ENCODE results near the gene NAA10.

Gene NAA10

GRCh38 chrX:153917869-153918268 is 17.0 kb downstream of the NAA10 start:
- Histone ChIP-seq H3K9me3 (ENCODE audit: control insufficient read depth, insufficient read depth, low read depth, low read length) (peaks cover 25% of the 10 kb centered on the region; the same call in 1 of the 2 replicates), H3K36me3 (ENCODE audit: control insufficient read depth, insufficient read depth, low read length) (peaks cover 40% of the 10 kb centered on the region), H3K4me1 (ENCODE audit: control insufficient read depth, insufficient read depth, low read length) (peaks cover 13% of the 10 kb centered on the region; the same call in 1 of the 2 replicates), H3K27ac (ENCODE audit: low read depth, low read length) (no peak overlapping the region), H3K27me3 (ENCODE audit: control insufficient read depth, insufficient read depth, low read length) (no peaks in the 10 kb centered on the region), H3K4me3 (ENCODE audit: low read depth, low read length) (no peak overlapping the region), H3K9ac (ENCODE audit: low read length) (no peak overlapping the region)

GRCh38 chrX:153913701-153914100 is 21.1 kb downstream of the NAA10 start:
- Histone ChIP-seq H3K9ac (ENCODE audit: low read length) (no peak overlapping the region), H3K27ac (ENCODE audit: low read depth, low read length) (no peak overlapping the region), H3K4me1 (ENCODE audit: control insufficient read depth, insufficient read depth, low read length) (peaks cover 10% of the 10 kb centered on the region; the same call in 1 of the 2 replicates), H3K27me3 (ENCODE audit: control insufficient read depth, insufficient read depth, low read length) (no peaks in the 10 kb centered on the region), H3K36me3 (ENCODE audit: control insufficient read depth, insufficient read depth, low read length) (peaks cover 24% of the 10 kb centered on the region), H3K4me3 (ENCODE audit: low read depth, low read length) (no peak overlapping the region), H3K9me3 (ENCODE audit: control insufficient read depth, insufficient read depth, low read depth, low read length) (peaks cover 12% of the 10 kb centered on the region; the same call in 1 of the 2 replicates)

- Histone ChIP-seq H3K9me3 (ENCODE audit: control insufficient read depth, insufficient read depth, low read depth, low read length) (peaks cover 12% of the 10 kb centered on the region; the same call in 1 of the 2 replicates), H3K9ac (ENCODE audit: low read length) (no peak overlapping the region), H3K4me3 (ENCODE audit: low read depth, low read length) (no peak overlapping the region), H3K4me1 (ENCODE audit: control insufficient read depth, insufficient read depth, low read length) (peaks cover 10% of the 10 kb centered on the region; the same call in 1 of the 2 replicates), H3K36me3 (ENCODE audit: control insufficient read depth, insufficient read depth, low read length) (peaks cover 20% of the 10 kb centered on the region), H3K27me3 (ENCODE audit: control insufficient read depth, insufficient read depth, low read length) (no peaks in the 10 kb centered on the region), H3K27ac (ENCODE audit: low read depth, low read length) (no peak overlapping the region)
Observed at GRCh38 chrX:153913211-153913610, 21.6 kb downstream of the NAA10 start.

- Histone ChIP-seq H3K9ac (ENCODE audit: low read length) (no peak overlapping the region), H3K4me1 (ENCODE audit: control insufficient read depth, insufficient read depth, low read length) (peaks cover 10% of the 10 kb centered on the region; the same call in 1 of the 2 replicates), H3K9me3 (ENCODE audit: control insufficient read depth, insufficient read depth, low read depth, low read length) (peaks cover 9% of the 10 kb centered on the region; the same call in 1 of the 2 replicates), H3K4me3 (ENCODE audit: low read depth, low read length) (no peak overlapping the region), H3K27me3 (ENCODE audit: control insufficient read depth, insufficient read depth, low read length) (no peaks in the 10 kb centered on the region), H3K36me3 (ENCODE audit: control insufficient read depth, insufficient read depth, low read length) (peaks cover 12% of the 10 kb centered on the region; the same call in 1 of the 2 replicates), H3K27ac (ENCODE audit: low read depth, low read length) (no peak overlapping the region)
Observed at GRCh38 chrX:153911798-153912197, 23.0 kb downstream of the NAA10 start.

GRCh38 chrX:153910446-153910845 is 24.4 kb downstream of the NAA10 start:
- H3K4me3 ChIP-seq (ENCODE audit: low read depth, low read length) = no peak overlapping the region
- H3K9me3 ChIP-seq (ENCODE audit: control insufficient read depth, insufficient read depth, low read depth, low read length) = peaks cover 16% of the 10 kb centered on the region; the same call in 1 of the 2 replicates
- no peak overlapping the region for H3K27ac ChIP-seq (ENCODE audit: low read depth, low read length)
- H3K9ac ChIP-seq (ENCODE audit: low read length) = no peak overlapping the region
- H3K4me1 ChIP-seq (ENCODE audit: control insufficient read depth, insufficient read depth, low read length) = peaks cover 10% of the 10 kb centered on the region; the same call in 1 of the 2 replicates
- peaks cover 12% of the 10 kb centered on the region; the same call in 1 of the 2 replicates for H3K36me3 ChIP-seq (ENCODE audit: control insufficient read depth, insufficient read depth, low read length)
- no peaks in the 10 kb centered on the region for H3K27me3 ChIP-seq (ENCODE audit: control insufficient read depth, insufficient read depth, low read length)

- Histone ChIP-seq H3K9ac (ENCODE audit: low read length) (no peak overlapping the region), H3K36me3 (ENCODE audit: control insufficient read depth, insufficient read depth, low read length) (peaks cover 12% of the 10 kb centered on the region; the same call in 1 of the 2 replicates), H3K27me3 (ENCODE audit: control insufficient read depth, insufficient read depth, low read length) (no peaks in the 10 kb centered on the region), H3K4me1 (ENCODE audit: control insufficient read depth, insufficient read depth, low read length) (peaks cover 10% of the 10 kb centered on the region; the same call in 1 of the 2 replicates), H3K9me3 (ENCODE audit: control insufficient read depth, insufficient read depth, low read depth, low read length) (peaks cover 16% of the 10 kb centered on the region; the same call in 1 of the 2 replicates), H3K4me3 (ENCODE audit: low read depth, low read length) (no peak overlapping the region), H3K27ac (ENCODE audit: low read depth, low read length) (no peak overlapping the region)
Observed at GRCh38 chrX:153909980-153910360, 24.9 kb downstream of the NAA10 start.

- no peak overlapping the region for H3K27ac ChIP-seq (ENCODE audit: low read depth, low read length)
Observed at GRCh38 chrX:153909024-153909979, 25.5 kb downstream of the NAA10 start.

GRCh38 chrX:153908219-153908860 is 26.5 kb downstream of the NAA10 start:
- no peaks in the 10 kb centered on the region for H3K27me3 ChIP-seq (ENCODE audit: control insufficient read depth, insufficient read depth, low read length)
- H3K4me3 ChIP-seq (ENCODE audit: low read depth, low read length) = no peak overlapping the region
- H3K27ac ChIP-seq (ENCODE audit: low read depth, low read length) = no peak overlapping the region
- peaks cover 14% of the 10 kb centered on the region; the same call in 1 of the 2 replicates for H3K9me3 ChIP-seq (ENCODE audit: control insufficient read depth, insufficient read depth, low read depth, low read length)
- peaks cover 6% of the 10 kb centered on the region; the same call in 1 of the 2 replicates for H3K36me3 ChIP-seq (ENCODE audit: control insufficient read depth, insufficient read depth, low read length)
- H3K4me1 ChIP-seq (ENCODE audit: control insufficient read depth, insufficient read depth, low read length) = peaks cover 17% of the 10 kb centered on the region; the same call in 1 of the 2 replicates
- no peak overlapping the region for H3K9ac ChIP-seq (ENCODE audit: low read length)

More at GRCh38 chrX:153909024-153909979, 25.5 kb downstream of the NAA10 start:
- no peak overlapping the region for H3K9ac ChIP-seq (ENCODE audit: low read length)
- H3K36me3 ChIP-seq (ENCODE audit: control insufficient read depth, insufficient read depth, low read length) = peaks cover 9% of the 10 kb centered on the region; the same call in 1 of the 2 replicates
- H3K4me1 ChIP-seq (ENCODE audit: control insufficient read depth, insufficient read depth, low read length) = peaks cover 11% of the 10 kb centered on the region; the same call in 1 of the 2 replicates
- peaks cover 17% of the 10 kb centered on the region; the same call in 1 of the 2 replicates for H3K9me3 ChIP-seq (ENCODE audit: control insufficient read depth, insufficient read depth, low read depth, low read length)
- no peaks in the 10 kb centered on the region for H3K27me3 ChIP-seq (ENCODE audit: control insufficient read depth, insufficient read depth, low read length)
- no peak overlapping the region for H3K4me3 ChIP-seq (ENCODE audit: low read depth, low read length)

- Histone ChIP-seq H3K9ac (ENCODE audit: low read length) (no peak overlapping the region), H3K4me1 (ENCODE audit: control insufficient read depth, insufficient read depth, low read length) (peaks cover 19% of the 10 kb centered on the region; the same call in 1 of the 2 replicates), H3K27me3 (ENCODE audit: control insufficient read depth, insufficient read depth, low read length) (no peaks in the 10 kb centered on the region), H3K4me3 (ENCODE audit: low read depth, low read length) (no peak overlapping the region), H3K27ac (ENCODE audit: low read depth, low read length) (no peak overlapping the region), H3K9me3 (ENCODE audit: control insufficient read depth, insufficient read depth, low read depth, low read length) (peaks cover 17% of the 10 kb centered on the region; the same call in 1 of the 2 replicates), H3K36me3 (ENCODE audit: control insufficient read depth, insufficient read depth, low read length) (peaks cover 3% of the 10 kb centered on the region; the same call in 1 of the 2 replicates)
Observed at GRCh38 chrX:153907456-153907855, 27.4 kb downstream of the NAA10 start.

- H3K27ac ChIP-seq (ENCODE audit: low read depth, low read length) = no peak overlapping the region
- H3K4me1 ChIP-seq (ENCODE audit: control insufficient read depth, insufficient read depth, low read length) = peaks cover 30% of the 10 kb centered on the region; the same call in 1 of the 2 replicates
- no peak overlapping the region for H3K4me3 ChIP-seq (ENCODE audit: low read depth, low read length)
- peaks cover 17% of the 10 kb centered on the region; the same call in 1 of the 2 replicates for H3K9me3 ChIP-seq (ENCODE audit: control insufficient read depth, insufficient read depth, low read depth, low read length)
- H3K36me3 ChIP-seq (ENCODE audit: control insufficient read depth, insufficient read depth, low read length) = peaks cover 3% of the 10 kb centered on the region; the same call in 1 of the 2 replicates
- H3K9ac ChIP-seq (ENCODE audit: low read length) = no peak overlapping the region
- no peaks in the 10 kb centered on the region for H3K27me3 ChIP-seq (ENCODE audit: control insufficient read depth, insufficient read depth, low read length)
Observed at GRCh38 chrX:153906126-153906917, 28.5 kb downstream of the NAA10 start.
